HL-60 (cell line): ENCODE measurements around the gene ETHE1.

ENCODE experiments used
- DNase-seq, 2 experiments: peaks; one replicate each; pipeline ENCODE4 v3.0.0-alpha.2; 2010 to 2020; ENCODE audit warnings: low read depth in 1 of 2, low spot score in 1 of 2
- H3K27ac ChIP-seq: fragments of 250-450 bp; sonication (Bioruptor Pico); replicated peaks from 2 replicates; pipeline ENCODE4 v1.5.1; 2020; ENCODE audit warnings: mild to moderate bottlenecking, moderate library complexity
- H3K27me3 ChIP-seq: fragments of 250-450 bp; sonication (Bioruptor Pico); 2 replicates; pipeline ENCODE4 v1.5.1; 2021; ENCODE audit warnings: mild to moderate bottlenecking, moderate library complexity; ENCODE audit not compliant: insufficient read depth, poor library complexity, severe bottlenecking
- H3K4me3 ChIP-seq: replicated peaks from 2 replicates; pipeline ENCODE4 v1.5.1; 2011; ENCODE audit warnings: mild to moderate bottlenecking, control low read depth, low read length; ENCODE audit not compliant: insufficient read depth
- CTCF ChIP-seq: IDR thresholded peaks from one replicate; pipeline ENCODE4 v1.5.1; 2011; ENCODE audit warnings: low read length, control low read depth, inconsistent platforms; ENCODE audit not compliant: insufficient read depth
- GABPA ChIP-seq: IDR thresholded peaks from 2 replicates; pipeline ENCODE4 v1.6.1; 2012; ENCODE audit warnings: low read depth
- POLR2AphosphoS5 ChIP-seq: IDR thresholded peaks from 2 replicates; pipeline ENCODE4 v1.6.1; 2012; ENCODE audit warnings: low read depth
- REST ChIP-seq: IDR thresholded peaks from 2 replicates; pipeline ENCODE4 v1.6.1; 2012; ENCODE audit warnings: low read depth; ENCODE audit not compliant: insufficient replicate concordance
- SPI1 ChIP-seq: IDR thresholded peaks from 2 replicates; pipeline ENCODE4 v1.6.1; 2012; ENCODE audit warnings: low read depth, mild to moderate bottlenecking, borderline replicate concordance

Gene ETHE1

DNA sequence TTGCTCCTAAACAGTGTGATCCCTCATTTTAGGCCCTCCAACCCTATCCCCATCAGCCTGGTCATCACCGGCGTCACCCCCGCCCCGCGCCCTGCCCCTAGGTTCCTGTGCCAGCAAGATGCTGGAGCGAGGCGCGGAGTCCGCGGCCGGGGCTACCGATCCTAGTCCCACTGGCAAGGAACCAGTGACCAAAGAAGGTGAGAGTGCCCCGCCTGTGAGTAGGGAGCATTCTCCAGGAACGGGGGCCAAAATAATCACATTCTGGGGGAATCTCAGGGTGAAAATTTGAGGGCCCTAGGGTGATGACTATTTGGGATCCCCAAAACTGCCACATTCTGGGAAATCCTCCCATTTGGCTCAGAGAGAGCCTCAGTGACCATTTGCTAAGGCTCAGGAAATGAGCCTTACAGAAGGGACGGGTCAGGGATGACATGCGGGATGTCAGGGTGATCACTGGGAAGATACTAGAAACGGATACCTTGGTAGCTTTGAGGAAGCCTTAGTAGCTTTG lies 7.4 kb upstream of the ETHE1 start:
- Histone ChIP-seq H3K4me3 (no peak overlapping the region), H3K27ac (no peak overlapping the region), H3K27me3 (no peaks in the 10 kb centered on the region)
- no peak for DNase-seq
- no peak for TF ChIP-seq REST
- TF ChIP-seq CTCF: no peak
- no peak for TF ChIP-seq SPI1
- no peak for TF ChIP-seq POLR2AphosphoS5
- TF ChIP-seq GABPA: no peak

DNA sequence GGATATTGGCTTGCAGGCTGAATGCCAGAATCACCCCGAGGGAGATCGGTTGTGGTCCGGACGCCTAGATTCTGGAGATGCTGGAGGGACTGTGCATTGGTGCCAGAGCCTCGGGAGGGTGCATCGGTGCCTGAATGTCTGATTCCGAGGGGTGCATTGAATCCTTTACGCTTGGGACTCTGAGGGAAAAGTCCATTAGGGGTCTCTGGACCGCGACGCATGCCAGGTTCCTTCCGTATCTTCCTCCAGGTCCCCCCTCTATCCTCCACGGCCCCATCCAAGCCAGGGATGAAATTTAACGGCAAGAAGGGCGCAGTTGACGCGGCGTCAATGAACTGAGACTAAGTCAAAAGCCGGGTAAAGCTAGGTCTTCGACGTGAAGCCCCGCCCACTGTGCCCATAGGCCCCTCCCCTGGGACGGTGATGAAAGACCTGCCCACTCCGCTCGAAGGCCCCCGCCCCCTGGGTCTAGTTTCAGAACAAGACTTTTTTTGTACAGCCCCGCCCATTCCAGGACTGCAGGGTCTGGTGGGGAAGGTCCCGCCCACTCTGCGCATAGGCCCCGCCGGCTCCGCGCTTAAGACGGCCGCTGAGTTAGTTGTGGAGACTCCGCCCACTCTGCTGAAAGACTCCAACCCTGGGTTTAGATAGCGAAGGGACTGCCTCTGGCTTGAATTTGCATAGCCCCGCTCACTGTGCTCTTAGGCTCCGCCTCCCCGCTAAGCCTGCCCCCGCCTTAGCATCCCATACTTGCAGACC lies 6.7 kb upstream of the ETHE1 start:
- peak; percentile 76 to 88 for DNase-seq
- peak overlapping the region; percentile 41 for H3K27ac ChIP-seq
- TF ChIP-seq SPI1: no peak
- TF ChIP-seq REST: no peak
- no peak for TF ChIP-seq CTCF
- TF ChIP-seq GABPA: no peak
- no peak for TF ChIP-seq POLR2AphosphoS5
- H3K4me3 ChIP-seq: peak overlapping the region; percentile 72
- no peaks in the 10 kb centered on the region for H3K27me3 ChIP-seq

GRCh38 chr19:43532962-43533545 lies 6.1 kb upstream of the ETHE1 start, which contains the start of gene ZNF575:
Gene ZNF575 (plus strand): TSS chr19:43533188. CDS start chr19:43534423, 1,235 bp downstream.
- peak; percentile 80 to 91 for DNase-seq
- Histone ChIP-seq H3K27me3 (no peaks in the 10 kb centered on the region), H3K27ac (peak within 1 kb of the TSS; percentile 48), H3K4me3 (peak within 1 kb of the TSS; percentile 72)
- TF ChIP-seq POLR2AphosphoS5 (peak; percentile 76), REST (no peak)
